Testis (tissue), 2 donors: ENCODE results near the gene OSCP1.

ENCODE experiments used
- POLR2A ChIP-seq: fragments of 450-650 bp; IDR thresholded peaks from one replicate; pipeline ENCODE4 v1.6.1; 2017; ENCODE audit warnings: antibody characterized with exemption, mild to moderate bottlenecking, moderate library complexity
- TF ChIP-seq, protein P1 (sequence below), 3 experiments: fragments of 450-650 bp in 2 of 3; fragments of 200-600 bp in 1 of 3; sonication (generic) in 1 of 3; IDR thresholded peaks; one replicate each; pipeline ENCODE4 v1.5.1; 2016 to 2019; ENCODE audit warnings: antibody characterized with exemption in 3 of 3, mild to moderate bottlenecking in 2 of 3, moderate library complexity in 1 of 3

- TF ChIP-seq POLR2A: no peak
- TF ChIP-seq, protein P1, sequence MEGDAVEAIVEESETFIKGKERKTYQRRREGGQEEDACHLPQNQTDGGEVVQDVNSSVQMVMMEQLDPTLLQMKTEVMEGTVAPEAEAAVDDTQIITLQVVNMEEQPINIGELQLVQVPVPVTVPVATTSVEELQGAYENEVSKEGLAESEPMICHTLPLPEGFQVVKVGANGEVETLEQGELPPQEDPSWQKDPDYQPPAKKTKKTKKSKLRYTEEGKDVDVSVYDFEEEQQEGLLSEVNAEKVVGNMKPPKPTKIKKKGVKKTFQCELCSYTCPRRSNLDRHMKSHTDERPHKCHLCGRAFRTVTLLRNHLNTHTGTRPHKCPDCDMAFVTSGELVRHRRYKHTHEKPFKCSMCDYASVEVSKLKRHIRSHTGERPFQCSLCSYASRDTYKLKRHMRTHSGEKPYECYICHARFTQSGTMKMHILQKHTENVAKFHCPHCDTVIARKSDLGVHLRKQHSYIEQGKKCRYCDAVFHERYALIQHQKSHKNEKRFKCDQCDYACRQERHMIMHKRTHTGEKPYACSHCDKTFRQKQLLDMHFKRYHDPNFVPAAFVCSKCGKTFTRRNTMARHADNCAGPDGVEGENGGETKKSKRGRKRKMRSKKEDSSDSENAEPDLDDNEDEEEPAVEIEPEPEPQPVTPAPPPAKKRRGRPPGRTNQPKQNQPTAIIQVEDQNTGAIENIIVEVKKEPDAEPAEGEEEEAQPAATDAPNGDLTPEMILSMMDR (IDR thresholded peaks at IDR 0.05): no peak
Observed at GRCh38 chr1:36417931-36418330, 32.3 kb downstream of the OSCP1 start.
